Chondrocyte (in vitro differentiated cells): ENCODE data around the gene GRB2. TPM values are rescaled to one million over a fixed set of nuclear protein-coding genes. Genes with fewer than 3 reads are reported as not detected.
"Not testable (repeated sequence)": the region's sequence is repeated elsewhere in the genome, so short reads cannot be mapped to it uniquely, and the experiment has no call there.

ENCODE experiments used
- DNase-seq: peaks from one replicate; pipeline ENCODE4 v3.0.0; 2021; ENCODE audit warnings: mixed read lengths, low spot score
- H3K27ac Mint-ChIP-seq: one replicate; pipeline ENCODE4 v1.8.0; 2021; ENCODE audit warnings: mild to moderate bottlenecking, moderate library complexity, mixed read lengths; ENCODE audit not compliant: unreplicated experiment
- H3K27me3 Mint-ChIP-seq: 2 replicates; pipeline ENCODE4 v1.8.0; 2021; ENCODE audit warnings: low read depth, mixed read lengths
- H3K36me3 Mint-ChIP-seq: 2 replicates; pipeline ENCODE4 v1.8.0; 2021; ENCODE audit warnings: low read depth, mixed read lengths
- H3K4me1 Mint-ChIP-seq: 2 replicates; pipeline ENCODE4 v1.8.0; 2021; ENCODE audit warnings: low read depth, mild to moderate bottlenecking, mixed read lengths
- H3K4me3 Mint-ChIP-seq: one replicate; pipeline ENCODE4 v1.8.0; 2021; ENCODE audit warnings: mild to moderate bottlenecking, moderate library complexity, mixed read lengths; ENCODE audit not compliant: unreplicated experiment
- H3K9me3 Mint-ChIP-seq: 2 replicates; pipeline ENCODE4 v1.8.0; 2021; ENCODE audit warnings: low read depth, mixed read lengths
- CTCF ChIP-seq: fragments of 200-600 bp; sonication (generic); IDR thresholded peaks from 2 replicates; pipeline ENCODE4 v1.5.0; 2021; ENCODE audit warnings: antibody characterized with exemption, mild to moderate bottlenecking, moderate library complexity
- long read RNA-seq: library from polyadenylated mRNA; stranded (forward); transcript quantifications from one replicate; pipeline ENCODE4 v2.0.0, GENCODE V29; 2021
- total RNA-seq: library from RNA; stranded (reverse); gene quantifications from 3 replicates; pipeline ENCODE4 v1.2.1, GENCODE V29; 2021

The GRB2 gene
- total RNA-seq: 73.9 to 83.7 TPM (median 79.4 TPM) in 3 replicates
- long read RNA-seq, transcript GRB2-205 (5 exons, 3,182 nt): minor isoform, 40 of 150 reads
- long read RNA-seq, transcript GRB2-202 (6 exons, 3,248 nt): major isoform, 94 of 150 reads
- long read RNA-seq, partial matches to known transcripts: 3 of 150 reads
- long read RNA-seq, other reads (novel, unspliced or antisense): 13 of 150 reads

- H3K4me3 Mint-ChIP-seq: peak within 1 kb of the TSS; percentile 91
- H3K27me3 Mint-ChIP-seq: peaks cover 7% of the 10 kb centered on the region
- H3K4me1 Mint-ChIP-seq: peaks cover 20% of the 10 kb centered on the region
- no peaks in the 10 kb centered on the region for H3K9me3 Mint-ChIP-seq
- no peak for TF ChIP-seq CTCF
- no peaks in the 10 kb centered on the region for H3K36me3 Mint-ChIP-seq
- DNase-seq: peak; percentile 99
- H3K27ac Mint-ChIP-seq: peak within 1 kb of the TSS; percentile 98
Measured at GRCh38 chr17:75405365-75406221, at the start of gene GRB2. Gene GRB2 (minus strand): TSS chr17:75405678. CDS start chr17:75393628, 12,050 bp downstream.

GRCh38 chr17:75454672-75455071, 49.2 kb upstream of the GRB2 start:
- H3K36me3 Mint-ChIP-seq, H3K27ac Mint-ChIP-seq, DNase-seq, H3K9me3 Mint-ChIP-seq, H3K4me3 Mint-ChIP-seq, H3K27me3 Mint-ChIP-seq: not testable (repeated sequence)
- H3K4me1 Mint-ChIP-seq: peaks cover 24% of the 10 kb centered on the region

GRCh38 chr17:75454193-75454592, 48.7 kb upstream of the GRB2 start:
- no peak overlapping the region for H3K4me3 Mint-ChIP-seq
- H3K27ac Mint-ChIP-seq: no peak overlapping the region

GRCh38 chr17:75450270-75450669, 44.8 kb upstream of the GRB2 start:
- no peaks in the 10 kb centered on the region for H3K36me3 Mint-ChIP-seq
- no peak for DNase-seq
- no peaks in the 10 kb centered on the region for H3K9me3 Mint-ChIP-seq
- H3K27ac Mint-ChIP-seq: no peak overlapping the region
- H3K4me3 Mint-ChIP-seq: no peak overlapping the region
- no peak for TF ChIP-seq CTCF
- no peaks in the 10 kb centered on the region for H3K27me3 Mint-ChIP-seq
- H3K4me1 Mint-ChIP-seq: peaks cover 7% of the 10 kb centered on the region

More at GRCh38 chr17:75454193-75454592, 48.7 kb upstream of the GRB2 start:
- no peaks in the 10 kb centered on the region for H3K27me3 Mint-ChIP-seq
- H3K36me3 Mint-ChIP-seq: no peaks in the 10 kb centered on the region
- H3K9me3 Mint-ChIP-seq: no peaks in the 10 kb centered on the region
- peaks cover 24% of the 10 kb centered on the region for H3K4me1 Mint-ChIP-seq
- no peak for TF ChIP-seq CTCF
- DNase-seq: no peak

GRCh38 chr17:75447951-75448856, 42.7 kb upstream of the GRB2 start:
- no peaks in the 10 kb centered on the region for H3K27me3 Mint-ChIP-seq
- H3K36me3 Mint-ChIP-seq: no peaks in the 10 kb centered on the region
- TF ChIP-seq CTCF: no peak
- H3K9me3 Mint-ChIP-seq: no peaks in the 10 kb centered on the region
- H3K4me3 Mint-ChIP-seq: no peak overlapping the region
- peaks cover 22% of the 10 kb centered on the region for H3K4me1 Mint-ChIP-seq
- DNase-seq: no peak
- H3K27ac Mint-ChIP-seq: no peak overlapping the region

- DNase-seq, H3K4me3 Mint-ChIP-seq, H3K36me3 Mint-ChIP-seq, H3K9me3 Mint-ChIP-seq, H3K27me3 Mint-ChIP-seq: not testable (repeated sequence)
- H3K27ac Mint-ChIP-seq: peak overlapping the region; percentile 99
- peaks cover 36% of the 10 kb centered on the region for H3K4me1 Mint-ChIP-seq
Measured at GRCh38 chr17:75445896-75446295, 40.4 kb upstream of the GRB2 start.
